H1 (cell line): Measurements from ENCODE around the gene DRD2. TPM values are rescaled to one million over a fixed set of nuclear protein-coding genes. Genes with fewer than 3 reads are reported as not detected.

Source experiments
- CTCF ChIA-PET: fragments of 300-600 bp; sonication (Branson Sonifier 250); formaldehyde crosslinking; loops from one replicate; lab custom pipeline; 2021; ENCODE audit not compliant: partially characterized antibody; lab: Charles Lee
- POLR2A ChIA-PET: fragments of 300-600 bp; sonication (Branson Sonifier 250); formaldehyde crosslinking; loops from one replicate; lab custom pipeline; 2021; ENCODE audit warnings: inconsistent platforms; ENCODE audit not compliant: partially characterized antibody; lab: Charles Lee
- DNase-seq, 2 experiments: peaks; one replicate each; pipeline versions ENCODE4 v3.0.0 to v3.0.0-alpha.2; 2010 to 2022; ENCODE audit warnings: low spot score in 2 of 2, low read depth in 1 of 2, mixed read lengths in 1 of 2
- FAIRE-seq: peaks from 2 replicates; lab custom pipeline; 2011; peaks lifted over from hg19 to GRCh38; lab: Jason Lieb, UNC
- H2AFZ ChIP-seq: 2 replicates; pipeline ENCODE4 v1.8.1; 2012; ENCODE audit warnings: low read length, inconsistent platforms
- H2AK5ac ChIP-seq: 2 replicates; pipeline ENCODE4 v1.6.1; 2013; ENCODE audit warnings: low read depth, low read length
- H2BK120ac ChIP-seq: replicated peaks from 2 replicates; pipeline ENCODE3; 2013; ENCODE audit warnings: low read depth, low read length, inconsistent platforms
- H2BK12ac ChIP-seq: 2 replicates; pipeline ENCODE4 v1.6.1; 2013; ENCODE audit warnings: low read depth, low read length
- H2BK15ac ChIP-seq: 2 replicates; pipeline ENCODE4 v1.6.1; 2013; ENCODE audit warnings: low read length
- H2BK20ac ChIP-seq: 2 replicates; pipeline ENCODE4 v1.6.1; 2013; ENCODE audit warnings: low read length
- H2BK5ac ChIP-seq: 2 replicates; pipeline ENCODE4 v1.6.1; 2013; ENCODE audit warnings: low read depth, low read length
- H3K14ac ChIP-seq: 2 replicates; pipeline ENCODE4 v1.6.1; 2013; ENCODE audit warnings: inconsistent platforms; ENCODE audit not compliant: insufficient read length
- H3K18ac ChIP-seq: 2 replicates; pipeline ENCODE4 v1.6.1; 2013; ENCODE audit warnings: low read length; ENCODE audit errors: extremely low read depth
- H3K23ac ChIP-seq: 2 replicates; pipeline ENCODE4 v1.6.1; 2013; ENCODE audit warnings: inconsistent platforms; ENCODE audit not compliant: insufficient read length
- H3K23me2 ChIP-seq: 2 replicates; pipeline ENCODE4 v1.6.1; 2013; ENCODE audit warnings: low read depth, low read length
- H3K27ac ChIP-seq: 2 replicates; pipeline ENCODE4 v1.6.1; 2011; ENCODE audit warnings: low read depth, low read length, inconsistent platforms
- H3K27me3 ChIP-seq, 4 experiments: replicated peaks in 1 of 4; 1 replicate in 1 of 4; 2 replicates in 3 of 4; pipeline versions ENCODE4 v1.6.1 to v1.8.1; 2011 to 2013; ENCODE audit warnings: low read length in 3 of 4, mild to moderate bottlenecking in 3 of 4, inconsistent platforms in 2 of 4, mixed read lengths in 2 of 4, moderate library complexity in 1 of 4; ENCODE audit not compliant: control insufficient read depth in 3 of 4, insufficient read depth in 3 of 4; ENCODE audit errors: extremely low read depth in 1 of 4
- H3K36me3 ChIP-seq, 4 experiments: 2 replicates each; pipeline versions ENCODE4 v1.6.1 to v1.8.1; 2011 to 2013; ENCODE audit warnings: mild to moderate bottlenecking in 4 of 4, low read length in 3 of 4, moderate library complexity in 2 of 4, control low read depth in 1 of 4, inconsistent platforms in 1 of 4; ENCODE audit not compliant: insufficient read depth in 4 of 4, control insufficient read depth in 2 of 4
- H3K4ac ChIP-seq: replicated peaks from 2 replicates; pipeline ENCODE3; 2013; ENCODE audit warnings: low read length, low read depth, mixed read lengths, inconsistent platforms; ENCODE audit not compliant: insufficient read length
- H3K4me1 ChIP-seq, 4 experiments: replicated peaks in 1 of 4; 1 replicate in 1 of 4; 2 replicates in 3 of 4; pipeline versions ENCODE4 v1.6.1 to v1.8.1; 2011 to 2013; ENCODE audit warnings: low read length in 3 of 4, inconsistent platforms in 2 of 4, mixed read lengths in 1 of 4; ENCODE audit not compliant: insufficient read depth in 4 of 4, control insufficient read depth in 3 of 4
- H3K4me2 ChIP-seq, 2 experiments: 2 replicates each; pipeline versions ENCODE4 v1.6.1 to v1.8.1; 2011 to 2013; ENCODE audit warnings: low read depth in 2 of 2, low read length in 2 of 2, control low read depth in 1 of 2, inconsistent platforms in 1 of 2, mild to moderate bottlenecking in 1 of 2; ENCODE audit not compliant: insufficient read depth in 1 of 2
- H3K4me3 ChIP-seq, 4 experiments: fragments of 200-600, 300-600 bp in 1 of 4; sonication (generic), shearing (Covaris generic), sonication (Bioruptor Twin) in 1 of 4; 2 replicates each; pipeline versions ENCODE4 v1.5.1 to v1.8.1; 2011 to 2016; ENCODE audit warnings: low read length in 4 of 4, low read depth in 3 of 4, control low read depth in 2 of 4, inconsistent platforms in 2 of 4, mild to moderate bottlenecking in 2 of 4, mixed read lengths in 1 of 4, moderate library complexity in 1 of 4; ENCODE audit not compliant: insufficient read depth in 2 of 4; ENCODE audit errors: extremely low read depth in 1 of 4
- H3K56ac ChIP-seq: replicated peaks from 2 replicates; pipeline ENCODE3; 2013; ENCODE audit warnings: low read depth, mild to moderate bottlenecking, mixed read lengths, low read length, inconsistent platforms; ENCODE audit not compliant: insufficient read length
- H3K79me1 ChIP-seq: 2 replicates; pipeline ENCODE4 v1.6.1; 2013; ENCODE audit warnings: low read depth, low read length, control low read depth
- H3K79me2 ChIP-seq, 2 experiments: 2 replicates each; pipeline versions ENCODE4 v1.6.1 to v1.8.1; 2012 to 2013; ENCODE audit warnings: low read length in 2 of 2, mild to moderate bottlenecking in 2 of 2, inconsistent platforms in 1 of 2; ENCODE audit not compliant: insufficient read depth in 2 of 2, control insufficient read depth in 1 of 2
- H3K9ac ChIP-seq, 4 experiments: replicated peaks in 1 of 4; 1 replicate in 1 of 4; 2 replicates in 3 of 4; pipeline versions ENCODE4 v1.6.1 to v1.8.1; 2011 to 2013; ENCODE audit warnings: low read depth in 3 of 4, low read length in 3 of 4, control low read depth in 2 of 4, mild to moderate bottlenecking in 2 of 4, moderate library complexity in 2 of 4, inconsistent platforms in 1 of 4; ENCODE audit errors: extremely low read depth in 1 of 4
- H3K9me3 ChIP-seq, 2 experiments: 2 replicates each; pipeline versions ENCODE4 v1.6.1 to v1.8.1; 2012 to 2013; ENCODE audit warnings: mild to moderate bottlenecking in 2 of 2, moderate library complexity in 2 of 2, control low read depth in 1 of 2, inconsistent platforms in 1 of 2, low read depth in 1 of 2, low read length in 1 of 2, mixed read lengths in 1 of 2; ENCODE audit not compliant: insufficient read depth in 2 of 2
- H4K20me1 ChIP-seq, 2 experiments: replicated peaks in 1 of 2; 2 replicates each; pipeline versions ENCODE3 to v1.8.1; 2011 to 2013; ENCODE audit warnings: inconsistent platforms in 2 of 2, low read length in 2 of 2, mild to moderate bottlenecking in 1 of 2; ENCODE audit not compliant: insufficient read depth in 2 of 2, control insufficient read depth in 1 of 2
- H4K5ac ChIP-seq: 2 replicates; pipeline ENCODE4 v1.6.1; 2013; ENCODE audit warnings: low read length, low read depth, mixed read lengths, inconsistent platforms; ENCODE audit not compliant: insufficient read length
- H4K8ac ChIP-seq: 2 replicates; pipeline ENCODE4 v1.8.0; 2013; ENCODE audit warnings: mild to moderate bottlenecking, moderate library complexity, low read length, inconsistent platforms; ENCODE audit not compliant: insufficient read depth; ENCODE audit errors: extremely low read depth
- H4K91ac ChIP-seq: replicated peaks from 2 replicates; pipeline ENCODE3; 2013; ENCODE audit warnings: low read length, mixed read lengths, inconsistent platforms; ENCODE audit not compliant: insufficient read length
- ATF3 ChIP-seq: IDR thresholded peaks from 2 replicates; pipeline ENCODE4 v1.6.1; 2011; ENCODE audit warnings: low read depth, mild to moderate bottlenecking, low read length; ENCODE audit not compliant: insufficient read depth
- BRCA1 ChIP-seq: IDR thresholded peaks from 2 replicates; pipeline ENCODE4 v1.6.1; 2012; ENCODE audit warnings: low read depth, low read length, improper control_type of control experiment
- CEBPB ChIP-seq: IDR thresholded peaks from 2 replicates; pipeline ENCODE4 v1.6.1; 2012; ENCODE audit warnings: low read depth, low read length
- NRF1 ChIP-seq: IDR thresholded peaks from 2 replicates; pipeline ENCODE4 v1.6.1; 2011; ENCODE audit warnings: mild to moderate bottlenecking, low read depth, low read length, improper control_type of control experiment
- SIRT6 ChIP-seq: IDR thresholded peaks from one replicate; pipeline ENCODE4 v1.7.1; 2012; ENCODE audit warnings: low read length, inconsistent platforms
- TBP ChIP-seq: IDR thresholded peaks from 2 replicates; pipeline ENCODE4 v1.6.1; 2011; ENCODE audit warnings: low read depth, low read length, improper control_type of control experiment
- TCF12 ChIP-seq: IDR thresholded peaks from 2 replicates; pipeline ENCODE4 v1.6.1; 2011; ENCODE audit warnings: low read depth, mild to moderate bottlenecking, low read length
- WGBS, 2 experiments: shearing (Covaris generic) in 1 of 2; methylation state at CpG; one replicate each; pipeline versions ENCODE4 v1.1.6 to v1.1.7; 2013 to 2015; ENCODE audit warnings: low lambda C conversion rate in 2 of 2, mixed read lengths in 2 of 2, inconsistent platforms in 1 of 2, low coverage in 1 of 2, missing lambda C conversion rate in 1 of 2; ENCODE audit not compliant: insufficient replicate concordance in 2 of 2, insufficient coverage in 1 of 2, insufficient read length in 1 of 2; ENCODE audit errors: extremely low coverage in 1 of 2, missing lambda C conversion rate in 1 of 2; 5-methylcytosine and 5-hydroxymethylcytosine counted together
- polyA plus RNA-seq, 7 experiments: library from polyadenylated mRNA; depleted of rRNA in 3 of 7; stranded (reverse) in 5 of 7; unstranded in 2 of 7; fragments of >200 nt in 5 of 7; fragments of 200-250 nt in 2 of 7; gene quantifications; 1 replicate in 5 of 7; 2 replicates in 1 of 7; 4 replicates in 1 of 7; pipeline versions ENCODE4 v1.2.1 to v1.2.3, GENCODE V29; 2011 to 2013; ENCODE audit warnings: missing spikeins in 2 of 7, mixed read lengths in 2 of 7
- total RNA-seq: library from RNA; stranded (reverse); fragmentation: NEBNext Ultra II Directional; extraction: Animal tissue kit (Norgen Biotek cat#: 25700); gene quantifications from 2 replicates; pipeline ENCODE4 v1.2.1, GENCODE V29; 2021

The DRD2 gene
- total and polyA plus RNA-seq, 2 of the 8 experiments (the other 6 are each of a cell fraction or from before 2014, with no cell fraction given), result 0.26 to 0.41 TPM

GRCh38 chr11:113518716-113519495, 43.7 kb upstream of the DRD2 start:
- Histone ChIP-seq H2BK15ac (no peak overlapping the region), H2AK5ac (no peak overlapping the region), H2BK20ac (no peak overlapping the region), H2BK12ac (no peak overlapping the region), H3K4me2 (no peak overlapping the region), H3K18ac (no peak overlapping the region), H4K5ac (no peak overlapping the region), H3K79me2 (no peaks in the 10 kb centered on the region), H3K56ac (no peak overlapping the region), H3K9ac (no peak overlapping the region), H4K91ac (no peak overlapping the region), H2BK120ac (no peak overlapping the region), H3K23ac (no peak overlapping the region), H3K36me3 (no peaks in the 10 kb centered on the region), H3K4ac (no peak overlapping the region), H3K14ac (no peak overlapping the region), H3K4me1 (peaks cover 0 to 3% (median 0%) of the 10 kb centered on the region in 4 experiments; a peak in 1 of 7 replicates), H3K23me2 (no peaks in the 10 kb centered on the region), H2AFZ (no peak overlapping the region), H3K9me3 (peaks cover 0 to 4% of the 10 kb centered on the region in 2 experiments; a peak in 1 of 4 replicates), H3K79me1 (no peaks in the 10 kb centered on the region), H4K20me1 (no peaks in the 10 kb centered on the region), H3K4me3 (no peak overlapping the region), H2BK5ac (no peak overlapping the region), H3K27me3 (no peaks in the 10 kb centered on the region), H3K27ac (no peak overlapping the region), H4K8ac (no peak overlapping the region)
- FAIRE-seq (no peak), DNase-seq (no peak)
- ChIA-PET CTCF (interaction anchor here (1.1 to 4.4 kb wide), 6 partner anchors 12 to 213 kb away, joined by 3 to 34 read pairs (median 4); no protein-coding TSS in a partner anchor), POLR2A (no interaction called here)
- WGBS, 2 experiments, result 90% methylated on average over 5 of the region's 5 CpGs; no CpG with 5 or more reads in 1 of the 2 experiments
- TF ChIP-seq SIRT6 (no peak), BRCA1 (no peak), NRF1 (no peak), TCF12 (no peak), CEBPB (no peak), TBP (no peak), ATF3 (no peak)
